Measurements from ENCODE around the gene GRP. TPM values are rescaled to one million over a fixed set of nuclear protein-coding genes. Genes with fewer than 3 reads are reported as not detected.
A peak's percentile ranks its signal among the peaks of the same experiment; 100 is the strongest.

Gene GRP
- polyA plus RNA-seq, result not detected

DNA sequence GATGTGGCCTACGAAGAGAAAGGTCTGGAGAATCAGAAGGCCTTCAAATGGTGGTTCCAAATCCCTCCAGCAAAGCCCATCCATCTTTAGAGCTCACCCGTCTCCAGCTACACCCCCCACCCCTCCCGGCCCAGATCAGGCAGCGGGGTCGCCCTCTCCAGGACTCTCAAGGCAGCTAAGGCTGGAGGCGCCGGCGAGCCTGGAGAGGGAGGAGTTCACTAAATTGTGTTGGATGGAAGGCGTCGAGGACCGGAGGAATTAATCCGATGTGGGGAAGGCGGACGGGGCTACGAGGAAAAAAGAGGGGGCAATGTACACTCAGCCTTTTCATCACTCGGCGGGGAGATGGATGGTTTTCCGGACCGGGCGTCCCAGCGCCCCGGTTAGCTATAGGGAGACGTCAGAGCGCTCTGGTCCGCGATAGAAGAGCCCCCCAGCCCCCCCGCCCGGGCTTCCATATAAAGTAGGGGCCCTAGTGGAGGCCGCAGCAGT is at the start of gene GRP:
Gene GRP, plus strand, starts transcription at position 487 of the 492 bp plus-strand sequence. CDS start 108 bp downstream, outside the sequence.
- Mint-ChIP-seq H3K4me3 (peak within 1 kb of the TSS in 1 of 4 donors; percentile 73), H3K27me3 (peaks cover 51% of the 10 kb centered on the region), H3K4me1 (peaks cover 0 to 14% (median 4%) of the 10 kb centered on the region in 3 donors), H3K27ac (no peak within 1 kb of the TSS), H3K9me3 (no peaks in the 10 kb centered on the region), H3K36me3 (peaks cover 2% of the 10 kb centered on the region)

DNA sequence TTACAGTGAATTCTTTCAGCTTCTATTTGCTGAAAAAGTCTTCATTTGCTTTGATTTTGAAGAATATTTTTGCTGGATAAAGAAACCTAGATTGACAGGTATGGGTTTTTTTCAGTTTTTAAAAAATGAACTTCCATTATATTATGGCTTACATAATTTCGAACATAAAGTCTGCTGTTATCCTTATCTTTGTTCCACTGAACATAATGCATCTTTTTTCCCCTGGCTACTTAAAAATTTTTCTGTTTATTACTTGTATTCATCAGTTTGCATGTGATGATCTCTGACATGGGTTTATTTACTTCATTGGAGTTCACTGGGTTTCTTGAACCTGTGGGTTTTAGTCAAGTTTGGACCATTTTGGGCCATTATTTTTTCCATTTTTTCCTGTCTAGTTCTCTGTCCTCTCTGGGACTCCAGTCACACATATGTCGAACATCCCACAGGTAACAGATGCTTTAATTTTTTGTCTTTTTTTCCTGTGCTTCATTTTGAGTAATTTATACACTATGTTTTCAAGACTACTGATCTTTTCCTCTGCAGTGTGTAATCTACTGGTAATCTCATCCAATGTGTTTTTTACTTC is 47.2 kb upstream of the GRP start:
- no peaks in the 10 kb centered on the region for H3K4me1 Mint-ChIP-seq
- H3K4me3 Mint-ChIP-seq, result no peak overlapping the region
- no peak overlapping the region for H3K27ac Mint-ChIP-seq

DNA sequence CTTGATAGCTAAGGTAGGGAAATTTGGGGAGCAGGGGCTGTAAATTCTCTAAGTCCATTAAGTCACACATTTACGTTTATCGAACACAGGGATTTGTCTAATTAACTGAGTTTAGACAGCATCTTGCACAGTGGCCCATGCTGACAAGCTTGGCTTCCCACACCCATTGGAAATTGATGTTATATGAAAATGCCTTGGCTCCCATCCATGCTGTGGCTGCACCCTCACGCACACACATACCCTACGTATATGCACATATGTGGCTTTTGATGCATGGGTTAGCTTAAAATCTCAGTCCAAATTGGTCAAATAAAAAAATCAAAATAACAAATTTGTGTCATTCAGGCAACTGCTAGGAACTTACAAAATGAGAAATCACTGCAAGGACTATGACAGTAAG is 42.5 kb upstream of the GRP start:
- Mint-ChIP-seq H3K27ac (no peak overlapping the region), H3K9me3 (peaks cover 3 to 22% (median 5%) of the 10 kb centered on the region in 3 donors), H3K36me3 (peaks cover 5% of the 10 kb centered on the region), H3K4me3 (no peak overlapping the region), H3K27me3 (peaks cover 1% of the 10 kb centered on the region), H3K4me1 (no peaks in the 10 kb centered on the region)

More for the DNA sequence above, 47.2 kb upstream of the GRP start:
- H3K9me3 Mint-ChIP-seq, result peaks cover 12 to 35% (median 13%) of the 10 kb centered on the region in 3 donors
- peaks cover 7% of the 10 kb centered on the region for H3K36me3 Mint-ChIP-seq
- H3K27me3 Mint-ChIP-seq, result no peaks in the 10 kb centered on the region

DNA sequence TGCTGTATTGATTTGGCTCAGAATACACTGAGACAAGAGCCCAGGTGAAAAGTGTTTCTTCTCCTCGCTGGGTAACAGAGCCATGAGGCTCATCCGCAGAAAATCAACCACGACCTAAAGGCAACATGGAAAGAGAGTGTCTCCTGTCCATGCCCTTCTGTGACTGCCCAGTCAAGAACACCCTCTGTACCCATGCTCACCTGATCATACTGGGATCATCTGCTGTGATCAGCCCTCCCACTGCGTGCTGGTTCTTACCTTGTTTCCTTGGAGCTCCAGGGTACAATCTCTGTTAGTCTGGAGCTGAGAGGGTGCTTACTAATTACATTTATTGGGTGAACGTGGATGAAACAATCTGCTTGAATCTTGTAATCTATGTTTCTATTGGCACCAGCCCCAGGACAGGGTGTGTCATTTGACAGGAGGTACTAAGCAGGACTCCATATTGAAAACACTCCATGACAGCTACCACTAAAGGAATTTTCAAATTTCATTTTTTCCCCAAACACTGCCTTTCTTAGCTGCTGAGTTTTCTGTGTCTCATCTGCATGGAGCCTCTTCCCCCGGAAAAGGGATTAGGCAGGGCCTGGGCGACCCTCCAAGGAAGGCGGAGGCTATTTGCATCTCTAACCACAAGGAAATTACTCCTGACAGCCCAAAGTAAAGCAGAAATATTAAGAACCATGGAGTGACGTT is 39.7 kb upstream of the GRP start:
- Mint-ChIP-seq H3K4me1 (no peaks in the 10 kb centered on the region), H3K27me3 (peaks cover 6% of the 10 kb centered on the region), H3K27ac (no peak overlapping the region), H3K4me3 (no peak overlapping the region), H3K9me3 (no peaks in the 10 kb centered on the region), H3K36me3 (no peaks in the 10 kb centered on the region)

DNA sequence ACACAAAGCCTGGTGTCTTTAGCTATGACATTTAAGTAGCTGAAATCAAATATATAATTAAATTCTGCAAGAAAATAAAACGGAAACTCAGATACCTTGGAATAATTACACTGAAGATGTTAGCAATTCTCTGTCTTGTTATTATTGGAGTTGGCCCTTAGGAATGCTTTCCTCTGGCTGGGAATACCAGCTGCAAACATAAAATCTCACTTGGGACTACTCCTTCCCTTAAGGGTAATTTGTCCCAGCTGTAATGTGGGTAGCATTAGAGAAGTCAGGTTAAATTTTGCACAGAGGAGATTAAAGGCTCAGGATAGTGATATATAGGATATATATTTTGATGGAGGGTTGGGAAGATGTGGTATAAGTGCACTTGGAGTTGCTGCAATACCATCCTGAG is 37.3 kb upstream of the GRP start:
- no peak overlapping the region for H3K4me3 Mint-ChIP-seq
- H3K27me3 Mint-ChIP-seq, result peaks cover 6% of the 10 kb centered on the region
- H3K4me1 Mint-ChIP-seq, result no peaks in the 10 kb centered on the region
- H3K36me3 Mint-ChIP-seq, result no peaks in the 10 kb centered on the region
- no peaks in the 10 kb centered on the region for H3K9me3 Mint-ChIP-seq
- no peak overlapping the region for H3K27ac Mint-ChIP-seq

DNA sequence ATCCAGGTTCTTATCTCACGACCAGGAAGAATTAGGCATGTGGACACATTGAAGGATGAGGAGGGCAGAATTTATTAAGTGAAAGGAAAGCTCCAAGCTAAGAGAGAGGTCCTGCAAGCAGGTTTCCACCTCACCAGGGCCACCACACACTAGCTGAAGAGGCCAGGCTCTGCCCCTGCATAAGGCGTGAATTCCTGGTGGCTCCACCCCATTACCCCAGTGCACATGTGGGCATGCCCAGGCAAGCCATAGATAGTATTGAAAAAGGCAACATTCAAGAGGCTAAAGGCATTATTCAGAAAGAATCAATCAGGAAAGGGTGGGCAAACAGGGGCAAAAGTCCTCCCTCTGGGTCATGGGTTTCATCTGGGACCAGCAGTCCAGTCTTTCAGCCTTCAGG is 30.9 kb upstream of the GRP start:
- H3K9me3 Mint-ChIP-seq, result peaks cover 0 to 2% (median 2%) of the 10 kb centered on the region in 3 donors
- peaks cover 3% of the 10 kb centered on the region for H3K27me3 Mint-ChIP-seq
- H3K4me3 Mint-ChIP-seq, result no peak overlapping the region
- H3K36me3 Mint-ChIP-seq, result no peaks in the 10 kb centered on the region
- peaks cover 0 to 3% (median 0%) of the 10 kb centered on the region in 3 donors for H3K4me1 Mint-ChIP-seq
- no peak overlapping the region for H3K27ac Mint-ChIP-seq

DNA sequence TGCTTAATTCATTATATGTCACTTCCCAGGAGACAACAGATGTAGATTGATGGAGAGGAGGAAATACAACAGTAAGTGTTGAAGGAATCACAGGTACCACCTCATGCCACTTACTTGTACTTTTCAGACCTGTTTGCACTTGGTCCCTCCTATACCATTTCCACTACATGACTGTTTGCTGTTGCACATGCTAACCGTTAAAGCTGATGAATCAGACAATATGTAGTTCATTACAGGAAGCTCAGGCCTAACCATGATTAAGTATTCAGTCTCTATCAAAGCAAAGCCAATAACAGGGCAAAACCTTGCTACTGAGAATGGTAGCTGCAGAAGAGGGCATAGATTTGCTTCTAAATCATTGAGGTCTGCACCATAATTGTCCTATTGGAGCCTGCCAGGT is 30.2 kb upstream of the GRP start:
- Mint-ChIP-seq H3K36me3 (no peaks in the 10 kb centered on the region), H3K9me3 (peaks cover 0 to 2% (median 2%) of the 10 kb centered on the region in 3 donors), H3K27ac (no peak overlapping the region), H3K4me1 (peaks cover 0 to 3% (median 0%) of the 10 kb centered on the region in 3 donors), H3K27me3 (peaks cover 3% of the 10 kb centered on the region), H3K4me3 (no peak overlapping the region)

DNA sequence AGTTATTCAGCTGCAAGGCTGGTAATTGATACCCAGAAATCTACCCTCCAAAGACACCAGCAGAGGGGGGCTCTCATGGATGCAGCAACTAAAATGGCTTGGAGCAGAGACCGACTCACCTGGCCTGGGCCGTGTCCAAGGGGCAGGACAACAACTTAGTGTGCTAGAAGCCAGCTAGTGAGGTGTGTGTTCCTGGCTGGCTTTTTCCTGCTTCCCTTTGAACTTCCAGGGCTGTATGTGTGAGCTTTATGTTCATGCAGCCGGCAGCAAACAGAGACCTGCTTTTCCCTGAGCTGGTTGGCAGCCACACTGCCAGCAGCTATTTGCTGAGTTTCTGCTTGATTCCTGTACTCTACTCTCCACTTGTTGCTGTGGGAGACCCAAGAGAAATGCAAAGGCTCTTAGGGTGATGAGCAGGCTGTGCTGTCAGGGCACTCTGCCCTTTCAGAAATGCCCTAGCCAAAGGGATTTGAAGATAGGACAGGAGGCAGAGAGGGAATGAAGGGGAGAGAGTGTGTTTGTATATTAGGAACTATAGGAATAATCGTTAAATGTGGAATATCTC is 23.7 kb upstream of the GRP start:
- peaks cover 11% of the 10 kb centered on the region for H3K27me3 Mint-ChIP-seq
- H3K9me3 Mint-ChIP-seq, result no peaks in the 10 kb centered on the region
- H3K36me3 Mint-ChIP-seq, result no peaks in the 10 kb centered on the region
- H3K27ac Mint-ChIP-seq, result no peak overlapping the region
- H3K4me3 Mint-ChIP-seq, result no peak overlapping the region
- H3K4me1 Mint-ChIP-seq, result peaks cover 0 to 5% (median 0%) of the 10 kb centered on the region in 3 donors

DNA sequence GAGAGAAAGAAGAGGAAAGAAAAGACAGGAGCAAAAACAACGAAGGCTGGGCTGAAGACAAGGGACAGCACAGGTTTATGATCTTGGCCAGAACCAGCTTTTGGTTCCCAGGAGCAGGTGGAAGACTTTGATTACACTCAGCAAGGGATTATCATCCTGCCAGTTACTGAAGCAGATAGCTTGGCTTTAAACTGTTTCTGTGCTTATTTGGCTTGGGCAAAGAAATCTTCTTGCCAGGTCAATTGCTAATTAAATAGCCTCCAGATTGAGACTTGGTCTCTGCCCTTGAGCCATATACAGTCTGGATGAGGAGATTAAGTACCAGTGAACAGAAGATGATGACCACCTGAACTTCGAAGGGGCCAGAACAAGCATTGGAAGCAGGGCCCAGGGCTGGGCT is 22.3 kb upstream of the GRP start:
- Mint-ChIP-seq H3K4me1 (peaks cover 0 to 5% (median 0%) of the 10 kb centered on the region in 3 donors), H3K27me3 (peaks cover 11% of the 10 kb centered on the region), H3K4me3 (no peak overlapping the region), H3K27ac (no peak overlapping the region), H3K36me3 (no peaks in the 10 kb centered on the region), H3K9me3 (no peaks in the 10 kb centered on the region)

DNA sequence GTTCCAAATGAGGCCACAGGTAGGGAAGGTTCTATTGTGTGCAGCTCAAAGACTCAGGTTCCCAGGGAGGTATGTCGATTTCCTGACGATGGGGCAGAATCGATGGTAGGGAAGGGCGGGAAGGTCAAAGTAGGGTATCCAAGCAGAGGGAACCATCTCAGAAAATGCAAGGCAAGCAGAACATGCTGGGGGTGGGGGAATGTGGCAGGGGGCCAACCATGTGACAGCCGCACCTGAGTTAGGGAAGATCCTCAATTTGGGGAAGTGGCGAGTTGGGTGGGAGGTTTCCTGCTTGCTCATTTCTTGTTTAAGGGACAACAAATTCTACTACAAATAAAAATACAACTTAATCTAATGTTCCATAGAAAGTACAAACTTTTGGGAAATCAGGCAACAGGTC is 21.7 kb upstream of the GRP start:
- Mint-ChIP-seq H3K9me3 (no peaks in the 10 kb centered on the region), H3K4me3 (no peak overlapping the region), H3K4me1 (peaks cover 0 to 5% (median 0%) of the 10 kb centered on the region in 3 donors), H3K36me3 (no peaks in the 10 kb centered on the region), H3K27me3 (peaks cover 11% of the 10 kb centered on the region), H3K27ac (no peak overlapping the region)

DNA sequence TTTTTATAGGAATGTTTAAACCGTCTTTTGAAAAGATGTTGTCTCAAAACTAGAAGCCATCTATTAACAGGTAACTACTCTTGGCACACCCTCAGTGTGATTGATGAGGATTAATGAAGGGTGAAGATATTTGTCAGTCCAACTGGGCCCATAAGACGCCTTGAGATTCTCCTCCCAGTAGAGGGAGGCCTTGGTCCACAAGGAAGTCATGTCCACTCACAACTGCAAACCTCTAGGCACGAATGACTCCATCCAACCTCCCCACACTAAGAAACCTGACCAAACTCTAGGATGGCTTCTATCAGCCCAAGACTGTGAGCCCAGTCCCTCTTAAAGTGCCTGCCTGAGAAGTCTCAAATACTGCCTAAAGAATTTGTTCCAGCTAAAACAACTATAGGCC is 19.2 kb upstream of the GRP start:
- Mint-ChIP-seq H3K4me3 (no peak overlapping the region), H3K27ac (no peak overlapping the region), H3K36me3 (no peaks in the 10 kb centered on the region), H3K4me1 (peaks cover 0 to 5% (median 0%) of the 10 kb centered on the region in 3 donors), H3K27me3 (peaks cover 11% of the 10 kb centered on the region), H3K9me3 (no peaks in the 10 kb centered on the region)

DNA sequence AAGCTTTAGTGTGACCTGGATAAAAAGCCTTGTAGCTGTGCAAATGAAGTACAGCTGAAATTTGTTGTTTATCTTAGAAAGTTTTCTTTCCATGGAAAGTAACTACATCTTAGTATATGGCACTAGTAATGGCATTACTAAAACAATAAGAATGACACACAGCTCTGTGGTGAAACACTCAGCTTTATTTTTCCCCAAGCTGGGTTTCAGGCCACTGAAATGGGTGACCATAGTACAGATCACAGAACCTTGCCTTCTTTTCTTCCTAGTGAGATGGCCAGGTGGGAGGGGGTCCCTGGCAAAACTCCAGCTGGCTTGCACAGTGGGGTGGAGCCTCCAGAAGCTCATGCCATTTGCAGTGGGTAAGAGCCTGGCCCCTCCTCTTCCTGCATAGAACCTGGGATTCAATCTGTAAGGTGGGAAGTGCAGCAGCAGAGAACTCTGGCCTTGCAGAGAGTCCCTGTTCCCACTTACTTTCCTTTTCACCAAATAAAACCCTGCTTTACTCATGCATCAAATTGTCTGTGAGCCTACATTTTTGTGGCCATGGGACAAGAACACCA is 17.6 kb upstream of the GRP start:
- Mint-ChIP-seq H3K4me1 (peaks cover 0 to 5% (median 0%) of the 10 kb centered on the region in 3 donors), H3K36me3 (no peaks in the 10 kb centered on the region), H3K4me3 (no peak overlapping the region), H3K27me3 (peaks cover 15% of the 10 kb centered on the region), H3K27ac (no peak overlapping the region), H3K9me3 (no peaks in the 10 kb centered on the region)

DNA sequence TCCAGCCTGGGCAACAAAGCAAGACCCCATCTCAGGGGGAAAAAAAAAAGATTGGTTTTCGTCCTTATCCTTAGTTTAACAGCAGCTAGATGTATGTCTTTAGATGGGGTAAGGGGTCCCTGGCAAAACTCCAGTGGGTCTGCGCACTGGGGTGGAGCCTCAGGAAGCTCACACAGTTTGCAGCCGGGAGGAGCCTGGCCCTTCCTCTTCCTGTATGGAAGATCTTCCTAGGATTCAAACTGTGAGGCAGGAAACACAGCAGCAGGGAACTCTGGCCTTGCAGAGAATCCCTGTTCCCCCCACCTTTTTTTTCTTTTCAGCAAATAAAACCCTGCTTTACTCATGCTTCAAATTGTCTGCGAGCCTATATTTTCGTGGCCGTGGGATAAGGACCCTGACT is 12.5 kb upstream of the GRP start:
- Mint-ChIP-seq H3K27me3 (peaks cover 8% of the 10 kb centered on the region), H3K27ac (no peak overlapping the region), H3K9me3 (no peaks in the 10 kb centered on the region), H3K4me1 (no peaks in the 10 kb centered on the region), H3K36me3 (no peaks in the 10 kb centered on the region), H3K4me3 (no peak overlapping the region)

DNA sequence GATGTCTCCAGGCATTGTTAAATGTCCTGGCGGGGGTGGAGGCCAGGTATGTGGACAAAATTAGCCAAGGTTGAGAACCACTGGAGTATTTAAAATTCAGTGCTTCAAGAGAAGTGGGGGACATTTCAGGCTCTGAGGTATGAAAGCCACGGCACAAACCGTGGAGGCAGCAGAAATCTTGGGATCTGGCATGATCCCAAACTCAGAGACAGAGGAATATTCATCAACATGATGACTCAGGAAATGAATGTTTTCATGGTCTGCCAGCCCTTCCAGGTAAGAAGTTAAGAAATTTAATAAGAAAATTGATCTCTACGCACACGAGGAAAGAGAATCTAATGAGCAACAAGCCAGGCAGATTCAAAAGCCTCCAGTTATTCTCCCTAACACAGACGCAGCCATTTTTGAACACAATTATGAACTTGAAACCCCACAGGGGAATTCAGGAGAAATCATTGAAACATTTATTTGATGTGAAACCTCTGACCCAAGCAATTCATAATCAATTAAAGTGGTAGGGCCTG is 11.3 kb upstream of the GRP start:
- H3K4me1 Mint-ChIP-seq, result no peaks in the 10 kb centered on the region
- H3K36me3 Mint-ChIP-seq, result no peaks in the 10 kb centered on the region
- H3K27ac Mint-ChIP-seq, result no peak overlapping the region
- peaks cover 12% of the 10 kb centered on the region for H3K27me3 Mint-ChIP-seq
- no peaks in the 10 kb centered on the region for H3K9me3 Mint-ChIP-seq
- H3K4me3 Mint-ChIP-seq, result no peak overlapping the region

DNA sequence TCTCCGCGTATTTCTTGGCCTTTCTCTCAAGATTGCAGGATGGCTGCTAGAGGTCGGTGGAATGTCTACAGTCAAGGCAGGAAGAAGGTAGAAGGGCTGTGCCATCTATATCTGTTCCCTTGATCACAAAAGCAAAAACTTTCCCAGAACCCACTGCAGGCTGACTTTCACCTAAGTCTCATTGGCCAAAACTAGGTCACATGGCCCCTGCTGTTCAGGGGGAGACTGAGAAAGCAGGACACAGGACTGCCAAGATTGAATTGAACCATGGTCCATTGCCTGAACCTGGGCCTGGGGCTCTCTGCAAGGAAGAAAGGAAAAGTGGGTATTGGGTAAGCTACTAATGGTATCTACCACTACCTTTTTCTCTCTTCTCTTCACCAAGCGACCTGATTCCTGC is 9.7 kb upstream of the GRP start:
- peaks cover 21% of the 10 kb centered on the region for H3K27me3 Mint-ChIP-seq
- no peak overlapping the region for H3K4me3 Mint-ChIP-seq
- no peaks in the 10 kb centered on the region for H3K36me3 Mint-ChIP-seq
- no peak overlapping the region for H3K27ac Mint-ChIP-seq
- H3K4me1 Mint-ChIP-seq, result no peaks in the 10 kb centered on the region
- peaks cover 0 to 2% (median 0%) of the 10 kb centered on the region in 3 donors for H3K9me3 Mint-ChIP-seq

Data from IgD-negative memory B cell (primary cell).